Erythroblast (primary cell): ENCODE data around the gene PCNT.
"Not testable (repeated sequence)": the region's sequence is repeated elsewhere in the genome, so short reads cannot be mapped to it uniquely, and the experiment has no call there.

ENCODE experiments used
- DNase-seq, 2 experiments: peaks; one replicate each; lab custom pipeline; 2025; lab: John Stamatoyannopoulos, UW
- GATA1 ChIP-seq: IDR thresholded peaks from 2 replicates; pipeline ENCODE4 v1.6.1; 2011; ENCODE audit warnings: low read depth, mild to moderate bottlenecking, control low read depth, low read length, moderate library complexity
- POLR2A ChIP-seq: IDR thresholded peaks from 2 replicates; pipeline ENCODE4 v1.6.1; 2011; ENCODE audit warnings: mild to moderate bottlenecking, low read length

The PCNT gene

DNA sequence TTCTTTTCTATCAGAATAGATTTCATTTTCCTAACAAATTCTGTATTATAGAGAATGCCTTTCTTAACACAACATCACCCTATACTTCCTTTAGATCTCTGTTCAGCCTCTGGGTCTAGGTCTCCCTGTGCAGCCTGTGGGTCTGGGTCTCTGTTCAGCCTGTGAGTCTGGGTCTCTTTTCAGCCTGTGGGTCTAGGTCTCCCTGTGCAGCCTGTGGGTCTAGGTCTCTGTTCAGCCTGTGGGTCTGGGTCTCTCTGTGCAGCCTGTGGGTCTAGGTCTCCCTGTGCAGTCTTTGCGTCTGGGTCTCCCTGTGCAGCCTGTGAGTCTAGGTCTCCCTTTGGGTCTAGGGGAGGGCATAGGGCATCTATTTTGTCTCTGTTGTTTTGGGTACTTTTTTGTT lies 75.2 kb downstream of the PCNT start:
- TF ChIP-seq GATA1 = no peak
- no peak for DNase-seq

DNA sequence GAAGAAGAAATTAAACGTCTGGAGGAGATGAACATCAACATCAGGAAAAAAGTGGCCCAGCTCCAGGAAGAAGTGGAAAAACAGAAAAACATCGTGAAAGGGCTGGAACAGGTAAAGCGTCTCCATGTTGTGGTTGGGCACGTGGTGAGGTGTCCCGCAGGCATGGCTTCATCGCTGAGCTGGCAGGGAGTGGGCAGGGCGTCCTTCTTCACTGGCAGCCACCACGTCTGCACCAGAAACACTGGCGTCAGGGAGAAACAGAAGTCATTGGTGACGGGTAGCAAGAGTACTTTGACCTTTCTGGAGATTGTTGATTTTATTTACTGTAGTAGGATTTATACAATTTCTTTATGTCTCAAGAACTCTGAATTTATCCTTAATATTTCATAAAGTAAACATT lies 75.7 kb downstream of the PCNT start:
- TF ChIP-seq POLR2A (no peak), GATA1 (no peak)
- DNase-seq = no peak

- no peak for TF ChIP-seq GATA1
- TF ChIP-seq POLR2A = no peak
Observed at GRCh38 chr21:46401186-46401910, 77.4 kb downstream of the PCNT start.

GRCh38 chr21:46402421-46402820 lies 78.5 kb downstream of the PCNT start:
- no peak for TF ChIP-seq GATA1
- no peak for TF ChIP-seq POLR2A

More at GRCh38 chr21:46401186-46401910, 77.4 kb downstream of the PCNT start:
- no peak for DNase-seq

GRCh38 chr21:46403234-46403811 lies 79.4 kb downstream of the PCNT start:
- not testable (repeated sequence) for DNase-seq

More at GRCh38 chr21:46402421-46402820, 78.5 kb downstream of the PCNT start:
- no peak for DNase-seq

DNA sequence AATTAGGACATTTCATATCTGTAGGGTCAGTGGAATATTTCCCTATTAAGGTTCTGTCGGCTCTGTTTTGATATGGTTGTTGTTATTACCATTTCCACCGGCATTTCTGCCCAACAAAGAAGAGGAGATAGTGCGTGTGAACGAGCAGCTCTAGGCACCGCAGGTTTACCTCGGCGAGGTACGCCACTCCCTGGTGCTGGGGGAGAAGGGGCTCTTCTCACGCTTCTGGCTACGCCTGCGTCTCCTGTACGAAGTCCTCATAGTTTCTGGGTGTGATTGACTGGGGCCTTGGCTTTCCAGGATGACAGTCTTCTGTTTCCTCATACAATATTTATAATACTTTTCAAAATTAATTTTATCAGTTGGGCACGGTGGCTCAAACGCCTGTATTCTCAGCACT lies 80.3 kb downstream of the PCNT start:
- TF ChIP-seq GATA1 (no peak), POLR2A (no peak)
- DNase-seq = no peak

DNA sequence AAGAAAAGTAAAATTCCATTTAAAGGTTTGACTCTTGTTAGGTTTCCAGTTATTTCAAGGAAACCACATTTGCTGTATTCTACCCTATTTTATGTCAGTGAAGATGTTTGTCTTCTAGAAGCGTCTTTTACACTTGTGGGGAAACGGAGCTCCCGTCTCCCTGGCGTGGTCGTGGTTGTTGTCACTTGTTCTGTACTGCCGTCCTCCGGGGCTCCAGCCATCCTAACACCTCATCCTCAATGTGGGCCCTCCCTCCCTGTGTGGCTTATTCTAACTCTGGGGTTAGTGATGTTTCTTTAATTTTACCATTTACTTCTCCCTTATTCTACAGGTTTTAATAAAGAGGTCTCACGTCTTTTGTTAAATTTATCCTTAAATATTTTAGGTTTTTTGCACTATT lies 82.0 kb downstream of the PCNT start:
- no peak for DNase-seq
- no peak for TF ChIP-seq GATA1
- TF ChIP-seq POLR2A = no peak

DNA sequence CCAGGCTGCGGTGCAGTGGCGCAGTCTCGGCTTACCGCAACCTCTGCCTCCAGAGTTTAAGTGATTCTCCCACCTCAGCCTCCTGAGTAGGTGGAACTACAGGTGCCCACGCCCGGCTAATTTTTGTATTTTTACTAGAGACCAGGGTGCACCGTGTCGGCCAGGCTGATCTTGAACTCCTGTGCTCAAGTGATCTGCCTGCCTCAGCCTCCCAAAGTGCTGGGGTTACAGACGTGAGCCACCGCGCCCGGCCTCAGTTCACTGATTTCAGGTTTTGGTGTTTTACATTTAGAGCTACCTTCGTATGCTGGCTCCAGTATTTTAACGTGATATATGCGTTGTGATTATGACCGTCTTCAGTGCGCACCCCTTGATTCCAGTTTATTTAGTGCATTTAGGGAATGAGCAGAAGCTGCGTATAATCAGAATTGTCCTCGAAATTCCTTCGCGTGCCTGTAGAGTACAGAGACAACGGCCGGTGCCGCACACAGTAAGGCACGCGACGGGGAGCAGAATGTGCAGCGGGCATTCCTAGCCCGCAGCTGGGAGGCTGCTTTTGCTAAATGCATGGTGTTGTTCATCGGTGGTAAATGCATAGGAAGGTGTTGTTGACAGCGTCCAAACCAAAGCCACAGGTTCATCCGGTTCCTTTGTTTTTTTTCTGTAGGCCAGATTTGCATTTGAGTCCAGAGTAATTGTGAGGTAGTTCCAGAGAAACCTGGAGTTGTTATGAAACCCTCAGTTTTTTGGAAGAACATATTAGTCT lies 85.9 kb downstream of the PCNT start:
- TF ChIP-seq POLR2A (no peak), GATA1 (no peak)
- DNase-seq = no peak

DNA sequence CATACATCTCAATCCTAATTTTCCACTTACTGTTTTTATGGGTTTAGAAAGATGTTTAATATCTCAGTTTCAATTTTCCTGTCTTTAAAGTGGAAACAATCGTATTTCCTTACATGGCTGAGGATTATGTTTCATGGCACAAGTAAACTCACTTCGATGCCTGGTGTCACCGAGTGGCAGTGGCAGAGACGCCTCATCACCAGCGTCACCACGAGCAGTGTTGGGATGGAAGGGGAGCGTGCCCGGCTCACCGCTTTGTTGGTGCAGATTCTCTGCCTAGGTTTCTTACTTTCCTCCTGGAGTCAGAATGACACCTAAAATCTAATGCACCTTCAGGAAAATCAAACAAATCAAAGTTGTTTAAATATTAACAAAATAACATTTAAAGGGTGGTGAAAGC lies 86.6 kb downstream of the PCNT start:
- TF ChIP-seq GATA1 (no peak), POLR2A (no peak)
- no peak for DNase-seq

DNA sequence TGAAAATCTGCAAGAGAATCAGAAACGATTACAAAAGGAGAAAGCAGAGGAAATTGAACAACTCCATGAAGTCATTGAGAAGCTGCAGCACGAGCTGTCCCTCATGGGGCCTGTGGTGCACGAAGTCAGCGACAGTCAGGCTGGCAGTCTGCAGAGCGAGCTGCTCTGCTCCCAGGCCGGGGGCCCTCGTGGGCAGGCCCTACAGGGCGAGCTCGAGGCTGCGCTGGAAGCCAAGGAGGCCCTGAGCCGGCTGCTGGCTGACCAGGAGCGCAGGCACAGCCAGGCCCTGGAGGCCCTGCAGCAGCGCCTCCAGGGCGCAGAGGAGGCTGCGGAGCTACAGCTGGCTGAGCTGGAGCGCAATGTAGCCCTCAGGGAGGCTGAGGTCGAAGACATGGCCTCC lies 87.3 kb downstream of the PCNT start:
- no peak for TF ChIP-seq GATA1
- TF ChIP-seq POLR2A = no peak
- no peak for DNase-seq

DNA sequence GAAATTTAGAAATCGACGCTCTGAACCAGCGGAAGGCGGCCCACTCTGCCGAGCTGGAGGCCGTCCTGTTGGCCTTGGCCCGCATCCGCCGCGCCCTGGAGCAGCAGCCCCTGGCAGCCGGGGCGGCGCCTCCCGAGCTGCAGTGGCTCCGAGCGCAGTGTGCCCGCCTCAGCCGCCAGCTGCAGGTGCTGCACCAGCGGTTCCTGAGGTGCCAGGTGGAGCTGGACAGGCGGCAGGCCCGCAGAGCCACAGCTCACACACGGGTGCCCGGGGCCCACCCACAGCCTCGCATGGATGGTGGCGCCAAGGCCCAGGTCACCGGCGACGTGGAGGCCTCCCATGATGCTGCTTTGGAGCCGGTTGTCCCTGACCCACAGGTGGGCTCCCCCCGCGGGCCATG lies 87.7 kb downstream of the PCNT start:
- no peak for DNase-seq
- no peak for TF ChIP-seq POLR2A
- TF ChIP-seq GATA1 = no peak

DNA sequence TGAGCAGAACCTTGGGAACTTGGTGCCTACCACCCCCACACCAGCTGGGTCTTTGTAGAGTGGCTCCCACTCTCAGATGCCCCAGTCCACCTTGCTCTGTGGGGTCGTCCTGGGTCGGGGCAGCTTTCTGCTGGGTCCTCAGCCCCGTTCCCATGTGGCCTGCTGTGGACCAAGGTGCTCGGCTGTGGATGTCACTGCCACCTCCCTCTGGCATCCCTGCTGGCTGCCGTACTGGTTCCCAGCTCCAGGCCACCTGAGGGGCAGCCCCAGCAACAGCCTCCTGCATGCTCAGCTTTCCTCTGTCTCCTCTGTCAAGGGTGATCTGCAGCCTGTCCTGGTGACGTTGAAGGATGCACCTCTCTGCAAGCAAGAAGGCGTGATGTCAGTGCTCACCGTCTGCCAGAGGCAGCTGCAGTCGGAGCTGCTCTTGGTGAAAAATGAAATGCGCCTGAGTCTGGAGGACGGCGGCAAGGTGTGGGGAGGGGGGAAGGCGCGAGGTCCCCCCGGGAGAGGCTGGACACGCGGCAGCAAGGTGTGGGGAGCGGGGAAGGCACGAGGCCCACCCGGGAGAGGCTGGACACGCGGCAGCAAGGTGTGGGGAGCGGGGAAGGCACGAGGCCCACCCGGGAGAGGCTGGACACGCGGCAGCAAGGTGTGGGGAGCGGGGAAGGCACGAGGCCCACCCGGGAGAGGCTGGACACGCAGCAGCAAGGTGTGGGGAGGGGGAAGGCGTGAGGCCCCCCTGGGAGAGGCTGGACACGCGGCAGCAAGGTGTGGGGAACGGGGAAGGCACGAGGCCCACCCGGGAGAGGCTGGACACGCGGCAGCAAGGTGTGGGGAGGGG lies 88.8 kb downstream of the PCNT start:
- TF ChIP-seq POLR2A = no peak
- TF ChIP-seq GATA1 = no peak
- no peak for DNase-seq

- TF ChIP-seq POLR2A (no peak), GATA1 (no peak)
- no peak for DNase-seq
Observed at GRCh38 chr21:46413365-46413696, 89.4 kb downstream of the PCNT start.

- no peak for TF ChIP-seq POLR2A
- no peak for TF ChIP-seq GATA1
- DNase-seq = no peak
Observed at GRCh38 chr21:46414965-46415275, 91.0 kb downstream of the PCNT start.
